ENCODE data around the gene KLF15. TPM values are rescaled to one million over a fixed set of nuclear protein-coding genes. Genes with fewer than 3 reads are reported as not detected.

Gene KLF15
- total and polyA plus RNA-seq, 12 donors, result 13.5 to 61.3 (median 29.2) TPM

- Histone ChIP-seq H3K4me1 (peaks cover under 1 to 22% (median 11%) of the 10 kb centered on the region in 9 donors), H3K36me3 (no peaks in the 10 kb centered on the region), H3K27ac (no peak overlapping the region), H3K4me3 (no peak overlapping the region), H3K9me3 (peaks cover 0 to 9% (median 0%) of the 10 kb centered on the region in 11 donors), H3K27me3 (peaks cover 0 to 64% (median 8%) of the 10 kb centered on the region in 7 donors)
- WGBS, 2 donors, result 84 to 88% methylated on average over 3 of the region's 3 CpGs
- no peak for TF ChIP-seq CTCF (IDR thresholded peaks at IDR 0.05)
- ATAC-seq (no peak), DNase-seq (no peak)
- intact Hi-C loops (cut with DNase I), result no loop called here
Observed at GRCh38 chr3:126360714-126361060, 3.5 kb upstream of the KLF15 start.

GRCh38 chr3:126360046-126360713 lies 3.0 kb upstream of the KLF15 start:
- Histone ChIP-seq H3K27me3 (peaks cover 0 to 69% (median 8%) of the 10 kb centered on the region in 7 donors), H3K9me3 (peaks cover 0 to 9% (median 0%) of the 10 kb centered on the region in 11 donors), H3K4me1 (peaks cover 5 to 27% (median 16%) of the 10 kb centered on the region in 9 donors), H3K36me3 (no peaks in the 10 kb centered on the region), H3K4me3 (no peak overlapping the region), H3K27ac (no peak overlapping the region)
- WGBS, 2 donors, result 74 to 76% methylated on average over 3 of the region's 3 CpGs
- no peak for DNase-seq
- no peak for TF ChIP-seq CTCF (IDR thresholded peaks at IDR 0.05)
- intact Hi-C loops (cut with DNase I), result no loop called here
- no peak for ATAC-seq

DNA sequence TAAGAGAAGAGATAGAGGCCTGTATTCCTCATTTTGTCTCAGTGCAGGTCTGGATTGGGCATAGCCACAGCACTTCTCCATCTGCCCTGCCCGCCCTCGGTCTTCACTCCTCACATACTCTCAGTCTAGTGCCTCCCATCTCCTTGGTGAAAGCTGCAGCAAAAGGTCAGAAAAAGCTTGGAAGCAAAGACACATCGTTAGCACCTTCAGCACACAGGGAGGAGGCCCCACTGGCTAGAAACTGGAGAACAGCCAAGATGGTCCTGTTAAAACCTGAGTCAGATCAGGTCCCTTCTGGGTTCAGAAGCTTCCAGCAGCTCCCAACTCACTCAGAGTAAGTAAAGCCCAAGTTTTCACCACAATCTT lies 1.6 kb upstream of the KLF15 start:
- WGBS, 2 donors, result 75 to 77% methylated on average over 3 of the region's 3 CpGs
- no peaks in the 10 kb centered on the region for H3K36me3 ChIP-seq
- no peak for ATAC-seq
- no peak for TF ChIP-seq CTCF (IDR thresholded peaks at IDR 0.05)
- H3K4me3 ChIP-seq, result no peak overlapping the region
- DNase-seq, result no peak
- H3K9me3 ChIP-seq, result peaks cover 0 to 9% (median 0%) of the 10 kb centered on the region in 11 donors
- peaks cover 16 to 41% (median 28%) of the 10 kb centered on the region in 9 donors for H3K4me1 ChIP-seq
- intact Hi-C loops (cut with DNase I), result loop anchor here in 4 of 10 donors (5.0 to 10.0 kb wide), 3 partner anchors 71 to 94 kb away; no protein-coding TSS in a partner anchor
- H3K27me3 ChIP-seq, result peaks cover 0 to 76% (median 8%) of the 10 kb centered on the region in 7 donors
- H3K27ac ChIP-seq, result peak overlapping the region in 1 of 10 donors; percentile 93

GRCh38 chr3:126358038-126358815 lies 1.0 kb upstream of the KLF15 start:
- peaks cover 0 to 76% (median 8%) of the 10 kb centered on the region in 7 donors for H3K27me3 ChIP-seq
- H3K4me1 ChIP-seq, result peaks cover 17 to 46% (median 34%) of the 10 kb centered on the region in 9 donors
- WGBS, 2 donors, result 5 to 6% methylated on average over 11 of the region's 11 CpGs
- DNase-seq (no peak), ATAC-seq (no peak)
- intact Hi-C loops (cut with DNase I), result loop anchor here in 4 of 10 donors (5.0 to 10.0 kb wide), 3 partner anchors 71 to 93 kb away; no protein-coding TSS in a partner anchor
- TF ChIP-seq CTCF (IDR thresholded peaks at IDR 0.05), result no peak
- no peaks in the 10 kb centered on the region for H3K36me3 ChIP-seq
- peak overlapping the region in 9 of 10 donors; percentile 55 to 99 (median 72) for H3K4me3 ChIP-seq
- H3K27ac ChIP-seq, result peak overlapping the region in 4 of 10 donors; percentile 18 to 93 (median 28)
- H3K9me3 ChIP-seq, result peaks cover 0 to 9% (median 0%) of the 10 kb centered on the region in 11 donors

Data from heart right ventricle (tissue), 16 donors.